GM18511 (cell line): ENCODE results near the gene KLF6.

Experiments used
- ATAC-seq: cut with Tn5 transposase; IDR thresholded peaks from one replicate; pipeline ENCODE4 v1.9.1; 2021; ENCODE audit warnings: mild to moderate bottlenecking, moderate library complexity; ENCODE audit not compliant: unreplicated experiment

The KLF6 gene

DNA sequence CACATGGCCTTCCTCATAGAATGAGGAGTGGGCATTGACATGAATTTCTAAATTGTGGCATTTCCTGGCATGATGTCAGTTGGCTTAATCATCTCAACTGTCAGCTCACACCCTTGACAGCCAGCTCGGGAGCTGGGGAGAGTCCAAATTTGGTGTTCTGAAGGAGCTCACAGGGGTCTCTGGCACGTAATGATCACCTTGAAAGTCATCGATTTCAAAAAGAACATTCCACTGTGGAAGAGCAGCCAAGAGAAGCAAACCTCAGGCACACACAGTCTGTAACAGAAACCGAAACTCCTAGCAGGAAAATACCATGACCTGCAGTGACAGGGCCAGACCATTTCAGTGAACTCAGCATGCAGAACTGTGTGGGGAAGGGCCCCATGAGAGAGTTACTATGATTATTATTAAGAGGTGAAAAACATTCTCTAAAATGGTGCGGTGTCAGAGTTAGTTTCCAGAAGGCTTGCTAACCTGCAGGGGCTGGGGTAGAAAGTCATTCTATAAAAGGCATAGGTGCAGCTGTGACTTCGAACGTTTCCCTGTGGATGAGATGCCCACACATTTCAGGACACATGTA lies 26.4 kb upstream of the KLF6 start:
- ATAC-seq: peak; percentile 90

GRCh38 chr10:3808689-3809199 lies 23.7 kb upstream of the KLF6 start:
- ATAC-seq: no peak

DNA sequence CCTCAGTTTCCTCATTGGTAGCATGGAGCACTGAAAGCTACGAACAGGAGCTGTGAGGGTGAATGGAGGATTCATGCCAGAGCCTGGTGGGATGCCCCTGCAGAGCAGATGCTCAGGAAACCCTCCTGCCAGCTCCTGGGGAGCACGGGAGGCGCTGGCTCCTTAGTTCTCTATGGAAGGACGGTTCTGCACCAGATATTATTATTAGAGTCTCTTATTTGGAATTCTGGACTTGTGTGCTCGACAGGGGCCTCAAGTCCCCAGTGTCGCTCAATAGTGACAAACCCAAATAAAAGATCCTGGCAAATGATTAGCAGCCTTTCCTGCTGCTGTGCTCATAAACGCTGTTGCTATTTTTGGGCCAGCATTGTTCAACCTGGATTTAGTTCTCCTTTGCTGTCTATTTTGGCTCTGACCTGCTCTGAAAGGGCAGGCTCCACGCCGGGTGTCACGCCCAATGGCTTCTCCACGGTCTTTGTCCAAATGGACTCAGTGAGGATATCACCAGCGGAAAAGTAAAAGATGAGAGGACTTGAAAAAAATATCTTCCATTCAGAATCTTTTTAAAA lies 23.0 kb upstream of the KLF6 start:
- no peak for ATAC-seq

- no peak for ATAC-seq
These were observed 22.4 kb upstream of the KLF6 start for GRCh38 chr10:3807211-3807927.

- no peak for ATAC-seq
These were observed 21.6 kb upstream of the KLF6 start for GRCh38 chr10:3806603-3807002.

DNA sequence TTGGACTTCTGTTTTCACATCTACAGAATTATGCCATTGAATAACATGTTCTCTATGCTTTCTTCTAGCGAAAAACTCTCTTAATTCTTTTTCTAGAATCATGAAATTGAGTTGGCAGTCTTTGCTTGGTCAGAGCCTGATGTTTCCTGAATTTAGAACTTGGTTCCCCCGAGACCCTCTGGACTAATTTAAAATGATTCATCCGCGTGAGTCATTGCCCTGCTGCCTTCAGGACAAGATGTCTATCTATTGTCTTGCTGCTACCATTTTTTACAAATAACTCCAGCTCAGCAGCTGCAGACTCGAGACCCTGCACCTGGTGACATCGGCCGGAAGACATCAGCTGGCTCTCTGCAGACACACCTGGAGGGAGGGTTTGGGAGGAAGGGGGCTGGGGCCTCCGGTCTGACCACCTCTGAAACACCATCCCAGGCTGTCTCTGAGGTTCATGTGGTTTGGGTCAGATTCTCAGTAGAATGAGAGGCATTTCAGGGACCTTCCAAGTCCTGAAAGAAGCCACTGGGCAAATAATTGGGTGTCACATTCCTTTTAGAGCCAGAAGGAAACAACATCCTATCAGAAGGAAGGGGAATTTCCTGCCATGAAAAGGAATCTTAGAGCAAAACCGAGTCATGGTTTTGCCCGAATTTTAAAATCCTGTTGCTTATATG lies 20.9 kb upstream of the KLF6 start:
- no peak for ATAC-seq

DNA sequence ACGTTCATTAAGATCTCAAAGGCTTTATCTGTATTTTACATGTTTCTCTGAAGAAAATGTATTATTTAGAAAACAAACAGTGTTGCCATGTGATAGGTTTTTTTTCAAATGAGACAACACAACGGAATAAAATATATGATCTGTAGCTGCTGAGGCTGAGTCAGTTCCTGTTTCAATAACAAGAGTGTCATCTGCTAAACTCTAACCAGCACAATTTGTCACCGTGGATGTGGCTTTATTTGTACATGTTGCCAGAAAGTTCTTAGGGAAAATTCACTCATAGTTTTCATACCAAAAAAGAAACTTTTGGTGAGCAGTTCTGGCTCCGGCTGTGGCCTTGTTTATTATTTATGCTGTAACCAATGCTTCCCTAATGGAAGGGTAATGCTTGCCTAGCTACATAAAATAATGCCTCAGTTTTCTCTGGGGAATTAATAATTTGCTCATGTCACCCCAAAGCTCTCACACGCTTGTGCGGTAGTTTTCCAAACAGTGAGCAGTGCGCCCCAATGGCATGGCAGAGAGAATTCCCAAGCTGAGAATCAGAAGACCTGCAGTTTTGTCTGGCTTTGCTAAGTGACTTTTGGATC lies 20.3 kb upstream of the KLF6 start:
- peak; percentile 43 for ATAC-seq

DNA sequence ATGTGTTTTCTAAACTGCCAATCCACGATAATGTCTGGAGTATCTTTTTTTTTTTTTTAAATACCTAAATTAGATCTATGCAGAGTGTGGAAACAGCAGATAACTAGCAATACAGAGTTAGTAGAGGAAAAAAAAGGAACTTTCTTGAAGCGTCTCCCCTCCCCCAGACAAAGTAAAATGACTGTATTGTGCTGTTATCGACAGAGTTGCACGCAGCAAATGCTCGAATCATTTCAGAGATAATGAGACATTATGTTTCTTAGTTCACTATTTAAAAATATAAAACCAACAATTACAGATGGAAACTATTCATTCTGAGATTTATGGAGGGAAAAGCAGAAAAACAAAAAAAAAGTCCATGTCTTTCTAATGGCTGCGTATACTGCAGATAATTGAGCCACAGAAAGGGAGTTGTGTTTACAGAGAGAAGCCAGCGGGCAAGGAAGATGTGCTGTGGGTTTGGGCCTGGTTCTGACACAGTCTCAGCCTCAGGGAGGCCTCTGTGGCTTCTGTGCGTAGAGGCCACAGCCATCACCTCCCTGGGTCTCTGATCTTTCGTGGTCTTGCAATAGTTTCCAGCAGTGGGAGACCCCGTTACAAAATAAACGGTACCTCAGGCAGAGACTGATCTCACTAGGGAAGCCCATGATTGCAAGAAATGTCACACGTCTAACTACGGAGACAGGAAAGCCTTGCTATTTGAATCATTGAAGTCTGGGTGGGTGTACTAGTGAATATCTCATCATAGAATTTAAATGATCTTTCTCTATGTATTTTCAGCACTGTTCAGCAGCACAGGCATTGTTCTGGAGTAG lies 19.1 kb upstream of the KLF6 start:
- no peak for ATAC-seq

- no peak for ATAC-seq
These were observed 18.4 kb upstream of the KLF6 start for GRCh38 chr10:3803295-3803926.

- ATAC-seq: no peak
These were observed 17.7 kb upstream of the KLF6 start for GRCh38 chr10:3802526-3803265.

DNA sequence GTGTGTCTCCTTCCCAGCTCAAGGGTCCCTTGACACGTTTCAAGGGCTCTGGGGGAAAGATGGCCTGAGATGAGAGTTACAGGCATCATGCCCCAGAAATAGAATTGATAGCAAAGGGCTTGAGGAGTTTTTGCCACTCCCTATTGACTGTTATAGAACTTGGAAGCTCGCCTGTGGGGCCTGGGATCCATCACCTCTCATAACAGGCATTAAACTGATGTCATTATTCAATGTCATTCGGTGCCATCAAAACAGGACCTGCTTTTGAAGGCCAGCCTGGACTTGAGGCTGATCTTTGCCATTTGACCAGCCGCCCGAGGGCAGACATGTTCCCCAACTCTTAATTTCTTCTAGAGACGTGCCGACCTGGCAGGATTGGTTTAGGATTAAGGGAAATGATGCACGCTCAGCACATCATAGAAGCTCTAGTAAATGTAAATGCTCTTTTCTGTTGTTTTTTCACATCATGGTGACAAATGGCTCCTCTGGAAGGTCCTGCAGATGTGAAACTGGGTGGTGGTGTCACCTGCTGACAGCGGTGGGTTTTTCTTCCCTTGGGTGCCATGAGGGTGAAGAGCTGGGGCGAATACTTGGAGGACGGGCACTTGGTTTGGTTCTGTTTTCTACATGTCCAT lies 16.7 kb upstream of the KLF6 start:
- ATAC-seq: no peak

DNA sequence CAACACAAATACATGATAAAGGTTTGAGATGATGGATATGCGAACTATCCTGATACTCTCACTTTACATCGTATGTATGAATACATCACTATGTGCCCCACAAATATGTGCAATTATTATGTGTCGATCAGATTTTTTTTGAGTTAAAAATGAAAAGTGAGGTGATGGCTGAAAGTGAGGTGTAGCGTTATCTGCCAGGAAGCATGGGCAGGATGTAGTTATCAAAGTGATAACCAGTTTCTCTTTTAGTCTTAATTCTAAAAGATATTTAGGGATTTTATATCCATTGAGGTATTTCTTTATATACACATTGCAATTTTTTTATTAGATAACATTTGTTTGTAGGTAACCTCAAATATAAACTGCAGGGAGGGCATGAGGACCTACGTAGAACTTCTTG lies 15.6 kb upstream of the KLF6 start:
- ATAC-seq: no peak

DNA sequence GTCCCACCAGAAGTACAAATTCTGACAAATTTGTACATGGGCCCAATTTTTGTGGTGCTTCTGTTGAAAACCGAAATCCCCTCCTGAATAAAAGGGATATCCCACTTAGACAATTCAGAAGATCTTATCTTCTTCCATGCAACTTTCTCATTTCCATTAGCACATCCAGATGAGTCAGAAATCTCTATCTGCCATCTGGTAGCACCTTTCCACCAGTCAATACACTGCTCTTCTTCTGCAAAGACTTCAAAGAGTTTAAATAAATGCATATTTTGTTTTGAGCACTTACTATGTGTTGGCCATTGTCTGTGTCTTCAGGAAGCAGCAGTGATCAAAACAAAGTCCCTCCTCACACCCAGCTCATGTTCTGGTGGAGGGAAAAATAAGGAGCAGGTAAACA lies 12.7 kb upstream of the KLF6 start:
- ATAC-seq: no peak

- no peak for ATAC-seq
These were observed 8.5 kb upstream of the KLF6 start for GRCh38 chr10:3793553-3793952.

- no peak for ATAC-seq
These were observed 7.8 kb upstream of the KLF6 start for GRCh38 chr10:3792710-3793219.

GRCh38 chr10:3791974-3792633 lies 7.1 kb upstream of the KLF6 start:
- ATAC-seq: no peak

GRCh38 chr10:3790858-3791257 lies 5.8 kb upstream of the KLF6 start:
- no peak for ATAC-seq

- no peak for ATAC-seq
These were observed 5.3 kb upstream of the KLF6 start for GRCh38 chr10:3790272-3790671.
